ENCODE results near the gene CARNS1.

Gene CARNS1

DNA sequence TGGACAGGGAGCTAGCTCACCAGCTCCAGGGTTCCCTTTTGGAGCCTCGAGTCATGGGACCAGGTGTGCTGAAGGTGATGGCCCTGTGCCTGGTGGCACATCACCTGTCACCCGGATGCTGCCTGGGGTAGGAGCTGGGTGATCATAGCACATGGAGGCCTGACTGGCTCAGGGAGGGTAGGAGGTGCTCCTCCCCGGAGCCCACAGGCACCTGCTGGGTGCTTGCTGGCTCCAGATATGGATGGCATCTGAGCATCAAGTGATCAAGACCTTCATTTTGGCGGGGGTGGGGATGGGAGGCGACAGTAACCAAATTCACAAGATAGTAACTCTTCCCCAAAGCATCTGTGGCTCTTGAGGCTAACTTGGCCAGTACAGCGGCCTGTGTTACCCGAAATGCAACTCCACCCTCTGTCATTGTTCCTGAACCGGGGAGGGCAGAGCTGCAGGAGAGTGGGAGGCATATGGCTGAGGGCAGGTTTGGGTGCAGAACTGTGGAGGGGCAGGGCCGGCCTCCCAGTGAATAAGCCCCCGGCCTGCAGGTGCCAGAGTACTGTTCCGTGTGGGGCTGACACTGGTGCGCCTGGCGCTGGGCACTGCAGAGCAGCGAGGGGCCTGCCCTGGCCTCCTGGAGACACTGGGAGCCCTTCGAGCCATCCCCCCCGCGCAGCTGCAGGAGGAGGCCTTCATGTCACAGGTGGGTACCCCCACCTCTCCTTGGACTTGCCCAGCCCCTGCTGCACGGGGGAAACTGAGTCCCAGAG, 6.9 kb upstream of the CARNS1 start:
- TF ChIP-seq, protein P1, sequence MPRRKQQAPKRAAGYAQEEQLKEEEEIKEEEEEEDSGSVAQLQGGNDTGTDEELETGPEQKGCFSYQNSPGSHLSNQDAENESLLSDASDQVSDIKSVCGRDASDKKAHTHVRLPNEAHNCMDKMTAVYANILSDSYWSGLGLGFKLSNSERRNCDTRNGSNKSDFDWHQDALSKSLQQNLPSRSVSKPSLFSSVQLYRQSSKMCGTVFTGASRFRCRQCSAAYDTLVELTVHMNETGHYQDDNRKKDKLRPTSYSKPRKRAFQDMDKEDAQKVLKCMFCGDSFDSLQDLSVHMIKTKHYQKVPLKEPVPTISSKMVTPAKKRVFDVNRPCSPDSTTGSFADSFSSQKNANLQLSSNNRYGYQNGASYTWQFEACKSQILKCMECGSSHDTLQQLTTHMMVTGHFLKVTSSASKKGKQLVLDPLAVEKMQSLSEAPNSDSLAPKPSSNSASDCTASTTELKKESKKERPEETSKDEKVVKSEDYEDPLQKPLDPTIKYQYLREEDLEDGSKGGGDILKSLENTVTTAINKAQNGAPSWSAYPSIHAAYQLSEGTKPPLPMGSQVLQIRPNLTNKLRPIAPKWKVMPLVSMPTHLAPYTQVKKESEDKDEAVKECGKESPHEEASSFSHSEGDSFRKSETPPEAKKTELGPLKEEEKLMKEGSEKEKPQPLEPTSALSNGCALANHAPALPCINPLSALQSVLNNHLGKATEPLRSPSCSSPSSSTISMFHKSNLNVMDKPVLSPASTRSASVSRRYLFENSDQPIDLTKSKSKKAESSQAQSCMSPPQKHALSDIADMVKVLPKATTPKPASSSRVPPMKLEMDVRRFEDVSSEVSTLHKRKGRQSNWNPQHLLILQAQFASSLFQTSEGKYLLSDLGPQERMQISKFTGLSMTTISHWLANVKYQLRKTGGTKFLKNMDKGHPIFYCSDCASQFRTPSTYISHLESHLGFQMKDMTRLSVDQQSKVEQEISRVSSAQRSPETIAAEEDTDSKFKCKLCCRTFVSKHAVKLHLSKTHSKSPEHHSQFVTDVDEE (CRISPR knock-in tag; IDR thresholded peaks at IDR 0.05) = no peak
- TF ChIP-seq, protein P2, sequence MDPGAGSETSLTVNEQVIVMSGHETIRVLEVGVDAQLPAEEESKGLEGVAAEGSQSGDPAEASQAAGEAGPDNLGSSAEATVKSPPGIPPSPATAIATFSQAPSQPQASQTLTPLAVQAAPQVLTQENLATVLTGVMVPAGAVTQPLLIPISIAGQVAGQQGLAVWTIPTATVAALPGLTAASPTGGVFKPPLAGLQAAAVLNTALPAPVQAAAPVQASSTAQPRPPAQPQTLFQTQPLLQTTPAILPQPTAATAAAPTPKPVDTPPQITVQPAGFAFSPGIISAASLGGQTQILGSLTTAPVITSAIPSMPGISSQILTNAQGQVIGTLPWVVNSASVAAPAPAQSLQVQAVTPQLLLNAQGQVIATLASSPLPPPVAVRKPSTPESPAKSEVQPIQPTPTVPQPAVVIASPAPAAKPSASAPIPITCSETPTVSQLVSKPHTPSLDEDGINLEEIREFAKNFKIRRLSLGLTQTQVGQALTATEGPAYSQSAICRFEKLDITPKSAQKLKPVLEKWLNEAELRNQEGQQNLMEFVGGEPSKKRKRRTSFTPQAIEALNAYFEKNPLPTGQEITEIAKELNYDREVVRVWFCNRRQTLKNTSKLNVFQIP (CRISPR knock-in tag; IDR thresholded peaks at IDR 0.05; ENCODE audit: borderline replicate concordance, low read depth) = no peak
- TF ChIP-seq ZFP30 (CRISPR knock-in tag; IDR thresholded peaks at IDR 0.05) = no peak
- TF ChIP-seq, protein P3, sequence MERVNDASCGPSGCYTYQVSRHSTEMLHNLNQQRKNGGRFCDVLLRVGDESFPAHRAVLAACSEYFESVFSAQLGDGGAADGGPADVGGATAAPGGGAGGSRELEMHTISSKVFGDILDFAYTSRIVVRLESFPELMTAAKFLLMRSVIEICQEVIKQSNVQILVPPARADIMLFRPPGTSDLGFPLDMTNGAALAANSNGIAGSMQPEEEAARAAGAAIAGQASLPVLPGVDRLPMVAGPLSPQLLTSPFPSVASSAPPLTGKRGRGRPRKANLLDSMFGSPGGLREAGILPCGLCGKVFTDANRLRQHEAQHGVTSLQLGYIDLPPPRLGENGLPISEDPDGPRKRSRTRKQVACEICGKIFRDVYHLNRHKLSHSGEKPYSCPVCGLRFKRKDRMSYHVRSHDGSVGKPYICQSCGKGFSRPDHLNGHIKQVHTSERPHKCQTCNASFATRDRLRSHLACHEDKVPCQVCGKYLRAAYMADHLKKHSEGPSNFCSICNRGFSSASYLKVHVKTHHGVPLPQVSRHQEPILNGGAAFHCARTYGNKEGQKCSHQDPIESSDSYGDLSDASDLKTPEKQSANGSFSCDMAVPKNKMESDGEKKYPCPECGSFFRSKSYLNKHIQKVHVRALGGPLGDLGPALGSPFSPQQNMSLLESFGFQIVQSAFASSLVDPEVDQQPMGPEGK (CRISPR knock-in tag; IDR thresholded peaks at IDR 0.05; ENCODE audit: borderline replicate concordance) = no peak
- TF ChIP-seq SNAI2 (CRISPR knock-in tag; IDR thresholded peaks at IDR 0.05) = no peak
- no peak for TF ChIP-seq BACH2 (CRISPR knock-in tag; IDR thresholded peaks at IDR 0.05; ENCODE audit: borderline replicate concordance)
- no peak for TF ChIP-seq ZNF70 (CRISPR knock-in tag; IDR thresholded peaks at IDR 0.05)
- TF ChIP-seq, protein P4, sequence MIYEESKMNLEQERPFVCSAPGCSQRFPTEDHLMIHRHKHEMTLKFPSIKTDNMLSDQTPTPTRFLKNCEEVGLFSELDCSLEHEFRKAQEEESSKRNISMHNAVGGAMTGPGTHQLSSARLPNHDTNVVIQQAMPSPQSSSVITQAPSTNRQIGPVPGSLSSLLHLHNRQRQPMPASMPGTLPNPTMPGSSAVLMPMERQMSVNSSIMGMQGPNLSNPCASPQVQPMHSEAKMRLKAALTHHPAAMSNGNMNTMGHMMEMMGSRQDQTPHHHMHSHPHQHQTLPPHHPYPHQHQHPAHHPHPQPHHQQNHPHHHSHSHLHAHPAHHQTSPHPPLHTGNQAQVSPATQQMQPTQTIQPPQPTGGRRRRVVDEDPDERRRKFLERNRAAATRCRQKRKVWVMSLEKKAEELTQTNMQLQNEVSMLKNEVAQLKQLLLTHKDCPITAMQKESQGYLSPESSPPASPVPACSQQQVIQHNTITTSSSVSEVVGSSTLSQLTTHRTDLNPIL (CRISPR knock-in tag; IDR thresholded peaks at IDR 0.05; ENCODE audit: low read depth) = no peak
- no peak for TF ChIP-seq ARNTL (CRISPR knock-in tag; IDR thresholded peaks at IDR 0.05; ENCODE audit: borderline replicate concordance, low read depth)
- no peak for TF ChIP-seq CSDC2 (CRISPR knock-in tag; IDR thresholded peaks at IDR 0.05)
- TF ChIP-seq ZNF565 (CRISPR knock-in tag; conservative IDR thresholded peaks at IDR 0.05; ENCODE audit: low read depth) = no peak

DNA sequence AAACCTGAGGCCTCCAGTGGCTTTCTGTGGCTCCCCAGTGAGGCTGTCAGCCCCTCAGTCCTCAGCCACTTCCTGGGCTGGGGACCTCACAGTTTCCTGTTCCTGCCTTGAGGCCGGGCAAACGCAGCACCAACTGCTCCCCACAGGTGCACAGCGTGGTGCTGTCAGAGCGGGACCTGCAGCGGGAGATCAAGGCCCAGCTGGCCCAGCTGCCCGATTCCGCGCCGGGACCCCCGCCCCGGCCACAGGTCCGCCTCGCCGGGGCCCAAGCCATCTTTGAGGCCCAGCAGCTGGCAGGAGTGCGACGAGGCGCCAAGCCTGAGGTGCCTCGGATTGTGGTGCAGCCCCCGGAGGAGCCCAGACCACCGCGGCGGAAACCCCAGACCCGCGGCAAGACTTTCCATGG, 6.2 kb upstream of the CARNS1 start:
- TF ChIP-seq ZNF8 (CRISPR knock-in tag; IDR thresholded peaks at IDR 0.05) = no peak
- TF ChIP-seq, protein P4 (CRISPR knock-in tag; IDR thresholded peaks at IDR 0.05; ENCODE audit: low read depth) = no peak
- TF ChIP-seq CSDC2 (CRISPR knock-in tag; IDR thresholded peaks at IDR 0.05) = no peak
- TF ChIP-seq RARB (CRISPR knock-in tag; IDR thresholded peaks at IDR 0.05) = no peak
- ATAC-seq = no peak

More for the DNA sequence above, 6.9 kb upstream of the CARNS1 start:
- no peak for ATAC-seq

DNA sequence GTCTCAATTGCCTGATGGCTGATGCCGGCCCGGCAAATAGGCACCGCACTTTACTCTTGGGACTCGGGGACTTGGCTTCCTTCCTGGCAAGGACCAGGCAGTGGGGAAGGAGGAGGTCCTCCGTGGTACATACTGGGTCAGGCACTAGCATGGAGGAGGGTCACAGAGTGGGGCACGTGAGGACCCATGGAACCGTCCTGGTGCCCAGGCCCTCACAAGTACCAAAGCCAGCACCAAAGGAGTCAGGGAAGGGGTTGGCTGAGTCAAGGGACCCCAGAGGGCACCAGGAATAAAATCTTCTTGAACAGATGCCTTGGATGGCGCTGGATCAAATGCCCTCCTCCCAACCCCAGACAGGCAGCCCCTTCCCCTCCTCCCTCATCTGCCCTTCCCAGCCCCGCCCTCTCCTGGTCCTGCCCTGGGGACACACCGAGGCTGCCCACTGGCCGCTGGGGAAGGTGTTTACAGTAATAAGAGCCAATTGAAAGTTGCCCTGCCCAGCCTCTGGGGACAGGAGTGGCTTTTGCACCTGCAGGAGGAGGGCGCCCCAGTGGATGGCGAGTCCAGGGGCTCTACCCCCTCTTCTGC, 5.6 kb upstream of the CARNS1 start:
- TF ChIP-seq TCF4 (CRISPR knock-in tag; IDR thresholded peaks at IDR 0.05; ENCODE audit: borderline replicate concordance) = no peak
- ATAC-seq = no peak

DNA sequence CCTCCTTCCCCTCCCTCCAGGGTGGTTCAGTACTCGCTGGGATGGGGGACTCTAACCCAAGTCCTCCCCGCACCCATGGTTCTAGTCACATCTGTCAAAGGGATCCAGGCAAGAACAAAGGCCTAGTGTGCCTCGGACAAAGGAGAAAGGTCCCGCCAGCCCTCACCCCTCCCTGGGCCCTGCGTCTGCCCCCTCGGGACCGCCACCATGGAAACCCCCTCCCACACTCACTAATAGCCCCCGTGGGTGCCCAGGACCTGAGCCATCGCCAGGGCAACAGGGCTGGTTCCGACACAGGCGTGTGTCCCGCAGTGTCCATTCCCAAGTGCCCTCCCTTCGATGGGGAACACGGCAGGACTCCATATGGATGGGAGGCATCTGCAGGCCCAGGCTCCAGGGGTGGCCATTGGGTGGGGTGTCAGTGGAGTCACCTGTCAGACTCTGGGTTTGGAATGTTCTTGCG, 5.1 kb upstream of the CARNS1 start:
- TF ChIP-seq CSDC2 (CRISPR knock-in tag; IDR thresholded peaks at IDR 0.05) = no peak
- no peak for TF ChIP-seq RARB (CRISPR knock-in tag; IDR thresholded peaks at IDR 0.05)
- no peak for TF ChIP-seq ZNF565 (CRISPR knock-in tag; conservative IDR thresholded peaks at IDR 0.05; ENCODE audit: low read depth)
- TF ChIP-seq, protein P5, sequence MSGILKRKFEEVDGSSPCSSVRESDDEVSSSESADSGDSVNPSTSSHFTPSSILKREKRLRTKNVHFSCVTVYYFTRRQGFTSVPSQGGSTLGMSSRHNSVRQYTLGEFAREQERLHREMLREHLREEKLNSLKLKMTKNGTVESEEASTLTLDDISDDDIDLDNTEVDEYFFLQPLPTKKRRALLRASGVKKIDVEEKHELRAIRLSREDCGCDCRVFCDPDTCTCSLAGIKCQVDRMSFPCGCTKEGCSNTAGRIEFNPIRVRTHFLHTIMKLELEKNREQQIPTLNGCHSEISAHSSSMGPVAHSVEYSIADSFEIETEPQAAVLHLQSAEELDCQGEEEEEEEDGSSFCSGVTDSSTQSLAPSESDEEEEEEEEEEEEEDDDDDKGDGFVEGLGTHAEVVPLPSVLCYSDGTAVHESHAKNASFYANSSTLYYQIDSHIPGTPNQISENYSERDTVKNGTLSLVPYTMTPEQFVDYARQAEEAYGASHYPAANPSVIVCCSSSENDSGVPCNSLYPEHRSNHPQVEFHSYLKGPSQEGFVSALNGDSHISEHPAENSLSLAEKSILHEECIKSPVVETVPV (CRISPR knock-in tag; IDR thresholded peaks at IDR 0.05) = no peak
- TF ChIP-seq OSR1 (CRISPR knock-in tag; IDR thresholded peaks at IDR 0.05) = no peak
- TF ChIP-seq ESRRG (CRISPR knock-in tag; IDR thresholded peaks at IDR 0.05) = no peak
- TF ChIP-seq, protein P4 (CRISPR knock-in tag; IDR thresholded peaks at IDR 0.05; ENCODE audit: low read depth) = no peak
- TF ChIP-seq ARNTL (CRISPR knock-in tag; IDR thresholded peaks at IDR 0.05; ENCODE audit: borderline replicate concordance, low read depth) = no peak
- TF ChIP-seq ISL1 (CRISPR knock-in tag; IDR thresholded peaks at IDR 0.05) = no peak
- TF ChIP-seq PPARA (CRISPR knock-in tag; IDR thresholded peaks at IDR 0.05; ENCODE audit: borderline replicate concordance) = no peak
- no peak for TF ChIP-seq ZC3H10 (CRISPR knock-in tag; IDR thresholded peaks at IDR 0.05)
- no peak for TF ChIP-seq BACH2 (CRISPR knock-in tag; IDR thresholded peaks at IDR 0.05; ENCODE audit: borderline replicate concordance)
- no peak for ATAC-seq

All from SK-N-SH treated with all-trans-retinoic acid at 6 μM for 48 hours (cell line).